Neural progenitor cell (in vitro differentiated cells): ENCODE data around the gene RBM19. TPM values are rescaled to one million over a fixed set of nuclear protein-coding genes. Genes with fewer than 3 reads are reported as not detected.
A peak's percentile ranks its signal among the peaks of the same experiment; 100 is the strongest.

Experiments
- DNase-seq: peaks from one replicate; pipeline ENCODE4 v3.0.0-alpha.2; 2016; ENCODE audit warnings: low spot score
- H2AFZ ChIP-seq: fragments of 200-600 bp; sonication (generic); replicated peaks from 2 replicates; pipeline ENCODE4 v1.6.1; 2016; ENCODE audit warnings: antibody characterized with exemption
- H3F3A ChIP-seq: fragments of 200-600 bp; sonication (generic); 2 replicates; pipeline ENCODE4 v1.6.1; 2016; ENCODE audit warnings: antibody characterized with exemption, low read depth
- H3K27ac ChIP-seq: fragments of 200-600 bp; sonication (generic); 2 replicates; pipeline ENCODE4 v1.5.1; 2016; ENCODE audit warnings: mild to moderate bottlenecking
- H3K27me3 ChIP-seq: fragments of 200-600 bp; sonication (generic); 2 replicates; pipeline ENCODE4 v1.6.1; 2016; ENCODE audit warnings: mild to moderate bottlenecking, moderate library complexity
- H3K36me3 ChIP-seq: fragments of 200-600 bp; sonication (generic); 2 replicates; pipeline ENCODE4 v1.5.1; 2016
- H3K4me1 ChIP-seq: fragments of 200-600 bp; sonication (generic); 2 replicates; pipeline ENCODE4 v1.6.1; 2016; ENCODE audit warnings: mixed run types
- H3K4me2 ChIP-seq: fragments of 200-600 bp; sonication (generic); 2 replicates; pipeline ENCODE4 v1.6.1; 2016
- H3K4me3 ChIP-seq: fragments of 200-600 bp; sonication (generic); 2 replicates; pipeline ENCODE4 v1.5.1; 2016
- H3K79me2 ChIP-seq: fragments of 200-600 bp; sonication (generic); 2 replicates; pipeline ENCODE4 v1.6.1; 2016; ENCODE audit warnings: low read depth
- H3K9ac ChIP-seq: fragments of 200-600 bp; sonication (generic); 2 replicates; pipeline ENCODE4 v1.6.1; 2016
- H3K9me3 ChIP-seq: fragments of 200-600 bp; sonication (generic); 2 replicates; pipeline ENCODE4 v1.5.1; 2016; ENCODE audit warnings: low read depth
- H4K20me1 ChIP-seq: fragments of 200-600 bp; sonication (generic); 2 replicates; pipeline ENCODE4 v1.6.1; 2016; ENCODE audit warnings: low read depth
- H3K27ac Mint-ChIP-seq: 3 replicates; pipeline ENCODE4 v1.8.0; 2021; ENCODE audit warnings: mixed read lengths
- H3K27me3 Mint-ChIP-seq: 2 replicates; pipeline ENCODE4 v1.8.0; 2022; ENCODE audit warnings: low read depth, mild to moderate bottlenecking, inconsistent platforms, moderate library complexity, mixed read lengths; ENCODE audit not compliant: insufficient read depth
- H3K36me3 Mint-ChIP-seq: 3 replicates; pipeline ENCODE4 v1.8.0; 2021; ENCODE audit warnings: mixed read lengths
- H3K4me1 Mint-ChIP-seq: 3 replicates; pipeline ENCODE4 v1.8.0; 2021; ENCODE audit warnings: mixed read lengths
- H3K4me3 Mint-ChIP-seq: 3 replicates; pipeline ENCODE4 v1.8.0; 2021; ENCODE audit warnings: mild to moderate bottlenecking, moderate library complexity, mixed read lengths
- H3K9me3 Mint-ChIP-seq: 3 replicates; pipeline ENCODE4 v1.8.0; 2020; ENCODE audit warnings: mixed read lengths
- CTCF ChIP-seq: fragments of 200-600 bp; sonication (generic); IDR thresholded peaks from 2 replicates; pipeline ENCODE4 v1.5.1; 2017; ENCODE audit warnings: antibody characterized with exemption, mild to moderate bottlenecking
- EZH2 ChIP-seq: fragments of 200-600 bp; sonication (generic); IDR thresholded peaks from 2 replicates; pipeline ENCODE4 v1.6.1; 2017; ENCODE audit warnings: antibody characterized with exemption, mild to moderate bottlenecking, moderate library complexity
- EZH2phosphoT487 ChIP-seq: fragments of 200-600 bp; sonication (generic); IDR thresholded peaks from 2 replicates; pipeline ENCODE4 v1.6.1; 2017; ENCODE audit warnings: antibody characterized with exemption
- total RNA-seq: library from RNA; depleted of rRNA; stranded (reverse); fragments of >200 nt; gene quantifications from 2 replicates; pipeline ENCODE4 v1.2.3, GENCODE V29; 2015; ENCODE audit warnings: low replicate concordance

RBM19 gene
- total RNA-seq, 1 donor from 2014 or later, result 23.5 TPM

- no peaks in the 10 kb centered on the region for H3K27me3 ChIP-seq
- no peaks in the 10 kb centered on the region for H3K79me2 ChIP-seq
- peaks cover 32% of the 10 kb centered on the region for H3K4me1 Mint-ChIP-seq
- peak overlapping the region; percentile 51 for H3K27ac Mint-ChIP-seq
- H3K4me3 ChIP-seq, result no peak overlapping the region
- no peaks in the 10 kb centered on the region for H4K20me1 ChIP-seq
- no peak overlapping the region for H3K4me3 Mint-ChIP-seq
- no peaks in the 10 kb centered on the region for H3K9me3 Mint-ChIP-seq
- no peak overlapping the region for H3K27ac ChIP-seq
- H3K27me3 Mint-ChIP-seq, result peaks cover 8% of the 10 kb centered on the region
- TF ChIP-seq EZH2 (no peak), EZH2phosphoT487 (no peak), CTCF (no peak)
- no peak overlapping the region for H2AFZ ChIP-seq
- H3K4me1 ChIP-seq, result peaks cover 17% of the 10 kb centered on the region
- peaks cover 1% of the 10 kb centered on the region for H3K36me3 Mint-ChIP-seq
- H3K36me3 ChIP-seq, result no peaks in the 10 kb centered on the region
- H3F3A ChIP-seq, result no peaks in the 10 kb centered on the region
- DNase-seq, result peak; percentile 52
- H3K4me2 ChIP-seq, result no peak overlapping the region
- H3K9me3 ChIP-seq, result no peaks in the 10 kb centered on the region
- no peak overlapping the region for H3K9ac ChIP-seq
Measured at GRCh38 chr12:113825705-113826104, 140.4 kb downstream of the RBM19 start.

- Mint-ChIP-seq H3K36me3 (peaks cover 1% of the 10 kb centered on the region), H3K4me1 (peaks cover 48% of the 10 kb centered on the region), H3K27ac (peak overlapping the region; percentile 3), H3K27me3 (peaks cover 14% of the 10 kb centered on the region), H3K4me3 (no peak overlapping the region), H3K9me3 (no peaks in the 10 kb centered on the region)
- no peaks in the 10 kb centered on the region for H3K36me3 ChIP-seq
- no peak overlapping the region for H2AFZ ChIP-seq
- no peaks in the 10 kb centered on the region for H3K9me3 ChIP-seq
- TF ChIP-seq EZH2phosphoT487 (no peak), CTCF (no peak), EZH2 (no peak)
- H3K9ac ChIP-seq, result no peak overlapping the region
- H3K4me3 ChIP-seq, result no peak overlapping the region
- H3F3A ChIP-seq, result peaks cover 11% of the 10 kb centered on the region
- no peaks in the 10 kb centered on the region for H3K79me2 ChIP-seq
- no peak for DNase-seq
- no peaks in the 10 kb centered on the region for H3K27me3 ChIP-seq
- H4K20me1 ChIP-seq, result no peaks in the 10 kb centered on the region
- H3K4me1 ChIP-seq, result peaks cover 36% of the 10 kb centered on the region
- H3K27ac ChIP-seq, result no peak overlapping the region
- H3K4me2 ChIP-seq, result no peak overlapping the region
Measured at GRCh38 chr12:113823816-113824215, 142.3 kb downstream of the RBM19 start.

GRCh38 chr12:113823016-113823415 is 143.1 kb downstream of the RBM19 start:
- no peak for DNase-seq
- no peak overlapping the region for H3K4me3 Mint-ChIP-seq
- no peak overlapping the region for H3K4me3 ChIP-seq
- no peaks in the 10 kb centered on the region for H3K27me3 ChIP-seq
- H3K27ac Mint-ChIP-seq, result no peak overlapping the region
- no peak overlapping the region for H3K27ac ChIP-seq
- H3F3A ChIP-seq, result peaks cover 13% of the 10 kb centered on the region
- no peaks in the 10 kb centered on the region for H3K36me3 ChIP-seq
- peaks cover 36% of the 10 kb centered on the region for H3K4me1 ChIP-seq
- no peak overlapping the region for H3K9ac ChIP-seq
- peaks cover 1% of the 10 kb centered on the region for H3K36me3 Mint-ChIP-seq
- TF ChIP-seq EZH2phosphoT487 (no peak), CTCF (no peak), EZH2 (no peak)
- H3K27me3 Mint-ChIP-seq, result peaks cover 14% of the 10 kb centered on the region
- no peaks in the 10 kb centered on the region for H3K9me3 ChIP-seq
- no peaks in the 10 kb centered on the region for H3K79me2 ChIP-seq
- no peaks in the 10 kb centered on the region for H3K9me3 Mint-ChIP-seq
- H3K4me2 ChIP-seq, result no peak overlapping the region
- H4K20me1 ChIP-seq, result no peaks in the 10 kb centered on the region
- peaks cover 51% of the 10 kb centered on the region for H3K4me1 Mint-ChIP-seq
- H2AFZ ChIP-seq, result no peak overlapping the region
